ENCODE measurements around the gene GABBR2.
"Not testable (repeated sequence)": the region's sequence is repeated elsewhere in the genome, so short reads cannot be mapped to it uniquely, and the experiment has no call there.

GRCh38 chr9:98655428-98655827, 53.3 kb downstream of the GABBR2 start:
- TF ChIP-seq CTCF (IDR thresholded peaks at IDR 0.05); EZH2 (IDR thresholded peaks at IDR 0.05; ENCODE audit: borderline replicate concordance, insufficient read depth, low read depth, low read length, poor library complexity, severe bottlenecking): not testable (repeated sequence)

Measured in B cell (primary cell).